LoVo (cell line): ENCODE data around the gene MT1E.
"Not testable (repeated sequence)": the region's sequence is repeated elsewhere in the genome, so short reads cannot be mapped to it uniquely, and the experiment has no call there.

Experiments
- DNase-seq: peaks from one replicate; pipeline ENCODE4 v3.0.0-alpha.2; 2016; ENCODE audit warnings: low spot score

MT1E gene

GRCh38 chr16:56607109-56607618 is 18.4 kb upstream of the MT1E start:
- DNase-seq = no peak

GRCh38 chr16:56607675-56608042 is 17.9 kb upstream of the MT1E start:
- DNase-seq = no peak

- peak; percentile 98 for DNase-seq
These were observed 17.3 kb upstream of the MT1E start, which contains the start of gene MT2A for GRCh38 chr16:56608043-56608875. MT2A (plus strand) TSS chr16:56608584; CDS start chr16:56608656, 72 bp downstream.

GRCh38 chr16:56608876-56609462 is 16.6 kb upstream of the MT1E start:
- DNase-seq = no peak

GRCh38 chr16:56609463-56609921 is 16.1 kb upstream of the MT1E start:
- DNase-seq = no peak

GRCh38 chr16:56610017-56610608 is 15.5 kb upstream of the MT1E start:
- no peak for DNase-seq

GRCh38 chr16:56610609-56611111 is 14.9 kb upstream of the MT1E start:
- no peak for DNase-seq

GRCh38 chr16:56611281-56611833 is 14.2 kb upstream of the MT1E start:
- DNase-seq = no peak

GRCh38 chr16:56613706-56614105 is 11.9 kb upstream of the MT1E start:
- DNase-seq = no peak

GRCh38 chr16:56614549-56614991 is 11.0 kb upstream of the MT1E start:
- DNase-seq = no peak

- DNase-seq = no peak
These were observed 10.2 kb upstream of the MT1E start for GRCh38 chr16:56615353-56615752.

GRCh38 chr16:56616608-56617211 is 8.9 kb upstream of the MT1E start:
- DNase-seq = no peak

GRCh38 chr16:56617212-56618085 is 8.1 kb upstream of the MT1E start:
- no peak for DNase-seq

GRCh38 chr16:56618138-56618537 is 7.4 kb upstream of the MT1E start:
- DNase-seq = no peak

GRCh38 chr16:56620339-56620897 is 5.2 kb upstream of the MT1E start:
- no peak for DNase-seq

- DNase-seq = not testable (repeated sequence)
These were observed 3.7 kb upstream of the MT1E start for GRCh38 chr16:56621665-56622445.

- DNase-seq = not testable (repeated sequence)
These were observed 2.4 kb upstream of the MT1E start for GRCh38 chr16:56623184-56623583.

GRCh38 chr16:56623637-56624036 is 1.9 kb upstream of the MT1E start:
- no peak for DNase-seq

- no peak for DNase-seq
These were observed 518 bp downstream of the MT1E start for GRCh38 chr16:56625943-56626654.
